NB4 (cell line): ENCODE data around the gene SPDYE16.
"Not testable (repeated sequence)": the region's sequence is repeated elsewhere in the genome, so short reads cannot be mapped to it uniquely, and the experiment has no call there.

Experiments
- CTCF ChIP-seq: IDR thresholded peaks from one replicate; pipeline ENCODE4 v1.5.1; 2012; ENCODE audit warnings: low read depth, low read length
- MAX ChIP-seq: IDR thresholded peaks from 2 replicates; pipeline ENCODE4 v1.6.1; 2011; ENCODE audit warnings: low read depth, low read length
- POLR2A ChIP-seq: IDR thresholded peaks from 2 replicates; pipeline ENCODE4 v1.6.1; 2011; ENCODE audit warnings: mild to moderate bottlenecking; ENCODE audit not compliant: insufficient read length; ENCODE audit errors: extremely low read depth

- TF ChIP-seq CTCF, MAX, POLR2A: not testable (repeated sequence)
Measured at GRCh38 chr7:76492139-76492538, 51.0 kb downstream of the SPDYE16 start.
